OCI-LY1 (cell line): ENCODE results near the gene TMPRSS11A.

ENCODE experiments used
- H2AFZ ChIP-seq: fragments of 200-600 bp; sonication (generic), shearing (Covaris generic); 2 replicates; pipeline ENCODE4 v1.6.0; 2014; ENCODE audit warnings: antibody characterized with exemption, mild to moderate bottlenecking, low read length
- H3F3A ChIP-seq: fragments of 200-600 bp; sonication (generic), shearing (Covaris generic); 2 replicates; pipeline ENCODE4 v1.6.0; 2014; ENCODE audit warnings: mild to moderate bottlenecking, antibody characterized with exemption, low read length, moderate library complexity; ENCODE audit not compliant: insufficient read depth
- H3K27ac ChIP-seq: fragments of 200-600 bp; sonication (generic); 2 replicates; pipeline ENCODE4 v1.5.1; 2014; ENCODE audit warnings: low read length, mixed run types, mild to moderate bottlenecking, low read depth; ENCODE audit not compliant: poor library complexity, severe bottlenecking
- H3K27me3 ChIP-seq: fragments of 200-600 bp; sonication (generic); 2 replicates; pipeline ENCODE4 v1.6.0; 2014; ENCODE audit warnings: antibody characterized with exemption, mild to moderate bottlenecking, low read length, moderate library complexity; ENCODE audit not compliant: insufficient read depth
- H3K36me3 ChIP-seq: fragments of 200-600 bp; sonication (generic); 2 replicates; pipeline ENCODE4 v1.6.1; 2014; ENCODE audit warnings: mild to moderate bottlenecking, antibody characterized with exemption, low read length, moderate library complexity, mixed read lengths; ENCODE audit not compliant: insufficient read depth
- H3K4me1 ChIP-seq: fragments of 200-600 bp; sonication (generic); 2 replicates; pipeline ENCODE4 v1.5.1; 2014; ENCODE audit warnings: mild to moderate bottlenecking, low read length, moderate library complexity; ENCODE audit not compliant: insufficient read depth, severe bottlenecking
- H3K4me2 ChIP-seq: fragments of 200-600 bp; sonication (generic), shearing (Covaris generic); 2 replicates; pipeline ENCODE4 v1.6.1; 2014; ENCODE audit warnings: low read length
- H3K4me3 ChIP-seq: fragments of 200-600 bp; sonication (generic); 2 replicates; pipeline ENCODE4 v1.5.1; 2014; ENCODE audit warnings: low read length, low read depth, mild to moderate bottlenecking, mixed read lengths; ENCODE audit not compliant: poor library complexity, severe bottlenecking
- H3K79me2 ChIP-seq: fragments of 200-600 bp; shearing (Covaris generic); 2 replicates; pipeline ENCODE4 v1.6.1; 2016; ENCODE audit warnings: mixed run types, low read length, mixed read lengths; ENCODE audit not compliant: insufficient read depth
- H3K9ac ChIP-seq: fragments of 200-600 bp; sonication (generic), shearing (Covaris generic); 2 replicates; pipeline ENCODE4 v1.6.1; 2014; ENCODE audit warnings: mild to moderate bottlenecking, low read length, mixed read lengths
- H3K9me2 ChIP-seq: fragments of 200-600 bp; sonication (generic), shearing (Covaris generic); 2 replicates; pipeline ENCODE4 v1.6.1; 2014; ENCODE audit warnings: low read depth, mild to moderate bottlenecking, low read length, mixed read lengths
- H3K9me3 ChIP-seq: fragments of 200-600 bp; shearing (Covaris generic); 2 replicates; pipeline ENCODE4 v1.6.1; 2014; ENCODE audit warnings: low read length, mixed read lengths
- H4K20me1 ChIP-seq: fragments of 200-600 bp; sonication (generic), shearing (Covaris generic); 2 replicates; pipeline ENCODE4 v1.6.0; 2016; ENCODE audit warnings: mild to moderate bottlenecking, low read length; ENCODE audit not compliant: insufficient read depth
- CTCF ChIP-seq: fragments of 200-600 bp; sonication (generic), shearing (Covaris generic); IDR thresholded peaks from 2 replicates; pipeline ENCODE4 v1.5.1; 2017; ENCODE audit warnings: mild to moderate bottlenecking, antibody characterized with exemption, low read length, moderate library complexity, mixed read lengths
- EZH2 ChIP-seq: fragments of 200-600 bp; sonication (generic), shearing (Covaris generic); IDR thresholded peaks from 2 replicates; pipeline ENCODE4 v1.8.0; 2017; ENCODE audit warnings: borderline replicate concordance, mixed run types, mild to moderate bottlenecking, antibody characterized with exemption, low read length, moderate library complexity, mixed read lengths

The TMPRSS11A gene

GRCh38 chr4:67892905-67893304, 70.4 kb downstream of the TMPRSS11A start:
- H3K9ac ChIP-seq = no peak overlapping the region
- no peaks in the 10 kb centered on the region for H3K9me2 ChIP-seq
- H3K9me3 ChIP-seq = no peaks in the 10 kb centered on the region
- H3K4me2 ChIP-seq = no peak overlapping the region
- H3K4me3 ChIP-seq = no peak overlapping the region
- H4K20me1 ChIP-seq = no peaks in the 10 kb centered on the region
- no peaks in the 10 kb centered on the region for H3K79me2 ChIP-seq
- H3F3A ChIP-seq = no peaks in the 10 kb centered on the region
- H3K27ac ChIP-seq = no peak overlapping the region
- H3K27me3 ChIP-seq = no peaks in the 10 kb centered on the region
- no peak for TF ChIP-seq CTCF
- TF ChIP-seq EZH2 = no peak
- no peaks in the 10 kb centered on the region for H3K36me3 ChIP-seq
- H3K4me1 ChIP-seq = no peaks in the 10 kb centered on the region
- no peak overlapping the region for H2AFZ ChIP-seq

DNA sequence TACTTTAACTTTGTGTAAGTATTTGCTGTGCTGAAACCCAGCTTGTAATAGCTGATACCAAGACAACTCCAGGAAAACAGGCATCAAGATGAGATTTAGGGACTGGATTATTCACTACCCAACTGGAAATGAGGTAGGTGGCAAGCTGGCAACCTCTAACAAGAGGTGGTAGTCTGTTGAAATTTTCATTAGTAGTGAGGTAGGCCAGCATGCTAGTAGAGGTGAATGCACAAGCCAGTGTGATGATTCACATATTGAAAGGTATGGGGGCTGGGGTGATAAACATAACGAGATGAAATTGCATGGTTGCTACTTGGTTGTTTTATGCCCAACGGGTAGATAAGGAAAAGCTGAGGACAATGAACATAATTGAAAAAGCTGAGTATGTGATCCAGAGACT, 71.0 kb downstream of the TMPRSS11A start:
- H3K4me1 ChIP-seq = no peaks in the 10 kb centered on the region
- TF ChIP-seq EZH2 (no peak), CTCF (no peak)
- H3K27me3 ChIP-seq = no peaks in the 10 kb centered on the region
- H3K36me3 ChIP-seq = no peaks in the 10 kb centered on the region
- no peaks in the 10 kb centered on the region for H3K9me3 ChIP-seq
- H4K20me1 ChIP-seq = no peaks in the 10 kb centered on the region
- H3K4me3 ChIP-seq = no peak overlapping the region
- no peaks in the 10 kb centered on the region for H3F3A ChIP-seq
- no peaks in the 10 kb centered on the region for H3K79me2 ChIP-seq
- no peak overlapping the region for H3K4me2 ChIP-seq
- no peak overlapping the region for H3K27ac ChIP-seq
- H2AFZ ChIP-seq = no peak overlapping the region
- H3K9ac ChIP-seq = no peak overlapping the region
- no peaks in the 10 kb centered on the region for H3K9me2 ChIP-seq

GRCh38 chr4:67891645-67892044, 71.6 kb downstream of the TMPRSS11A start:
- Histone ChIP-seq H2AFZ (no peak overlapping the region), H3F3A (no peaks in the 10 kb centered on the region), H3K27ac (no peak overlapping the region), H4K20me1 (no peaks in the 10 kb centered on the region), H3K79me2 (no peaks in the 10 kb centered on the region), H3K36me3 (no peaks in the 10 kb centered on the region), H3K27me3 (no peaks in the 10 kb centered on the region), H3K9ac (no peak overlapping the region), H3K4me2 (no peak overlapping the region), H3K4me3 (no peak overlapping the region), H3K4me1 (no peaks in the 10 kb centered on the region), H3K9me3 (no peaks in the 10 kb centered on the region), H3K9me2 (no peaks in the 10 kb centered on the region)
- TF ChIP-seq CTCF = no peak
- no peak for TF ChIP-seq EZH2
